ENCODE results near the gene ATP6V1D.
"Not testable (repeated sequence)": the region's sequence is repeated elsewhere in the genome, so short reads cannot be mapped to it uniquely, and the experiment has no call there.

The ATP6V1D gene

GRCh38 chr14:67365476-67365875, 5.9 kb upstream of the ATP6V1D start:
- DNase-seq: no peak

GRCh38 chr14:67360470-67361206, 1.0 kb upstream of the ATP6V1D start:
- no peak for DNase-seq

GRCh38 chr14:67358924-67359774, 455 bp downstream of the ATP6V1D start:
- DNase-seq: peak; percentile 17

GRCh38 chr14:67357969-67358354, 1.6 kb downstream of the ATP6V1D start:
- DNase-seq: no peak

- DNase-seq: no peak
Measured at GRCh38 chr14:67357186-67357968, 2.2 kb downstream of the ATP6V1D start.

GRCh38 chr14:67352055-67352454, 7.5 kb downstream of the ATP6V1D start:
- DNase-seq: no peak

GRCh38 chr14:67345583-67345982, 14.0 kb downstream of the ATP6V1D start:
- no peak for DNase-seq

- DNase-seq: no peak
Measured at GRCh38 chr14:67343601-67344230, 15.9 kb downstream of the ATP6V1D start.

- not testable (repeated sequence) for DNase-seq
Measured at GRCh38 chr14:67341231-67341630, 18.4 kb downstream of the ATP6V1D start.

- peak; percentile 36 for DNase-seq
Measured at GRCh38 chr14:67335781-67336180, 23.8 kb downstream of the ATP6V1D start.

GRCh38 chr14:67332468-67332867, 27.1 kb downstream of the ATP6V1D start:
- DNase-seq: no peak

- DNase-seq: no peak
Measured at GRCh38 chr14:67331368-67332125, 28.1 kb downstream of the ATP6V1D start.

- not testable (repeated sequence) for DNase-seq
Measured at GRCh38 chr14:67329666-67330065, 29.9 kb downstream of the ATP6V1D start.

- no peak for DNase-seq
Measured at GRCh38 chr14:67319142-67319541, 40.5 kb downstream of the ATP6V1D start.

GRCh38 chr14:67317822-67318221, 41.8 kb downstream of the ATP6V1D start:
- DNase-seq: no peak

- DNase-seq: no peak
Measured at GRCh38 chr14:67313153-67313552, 46.5 kb downstream of the ATP6V1D start.

- DNase-seq: no peak
Measured at GRCh38 chr14:67311868-67312267, 47.7 kb downstream of the ATP6V1D start.

All from NCI-H82 (cell line).